Measurements from ENCODE around the gene CUTC. TPM values are rescaled to one million over a fixed set of nuclear protein-coding genes. Genes with fewer than 3 reads are reported as not detected.

The CUTC gene
- total and polyA plus RNA-seq, 4 donors: 10.3 to 23.4 (median 17.3) TPM

DNA sequence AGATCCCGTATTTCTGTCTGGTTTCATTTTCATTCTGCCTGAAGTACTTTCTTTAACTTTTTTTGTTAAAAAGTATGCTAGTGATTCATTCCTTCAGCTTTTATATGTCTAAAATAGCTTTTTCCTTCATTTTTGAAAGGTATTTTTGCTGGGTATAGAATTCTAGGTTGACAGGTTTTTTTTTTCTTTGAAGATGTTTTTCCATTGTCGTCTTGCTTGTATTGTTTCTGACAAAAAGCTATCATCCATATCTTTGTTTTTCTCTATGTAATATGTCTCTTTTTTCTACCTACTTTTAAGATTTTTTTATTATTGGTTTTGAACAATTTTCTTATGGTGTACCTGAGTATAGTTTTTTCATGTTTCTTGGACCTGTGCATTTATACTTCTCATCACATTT, 8.2 kb downstream of the CUTC start:
- DNase-seq (ENCODE audit: low spot score): no peak
- H3K4me1 ChIP-seq (ENCODE audit: control insufficient read depth in 4 of 4, insufficient read depth in 4 of 4, low read length in 3 of 4): peaks cover 0 to 6% (median 4%) of the 10 kb centered on the region in 4 donors
- no peak overlapping the region for H3K4me3 ChIP-seq (ENCODE audit: low read depth in 1 of 3, low read length in 3 of 3)
- H3K27ac ChIP-seq (ENCODE audit: low read depth in 1 of 2, low read length in 2 of 2): no peak overlapping the region
- peaks cover 6 to 71% (median 47%) of the 10 kb centered on the region in 4 donors for H3K36me3 ChIP-seq (ENCODE audit: control insufficient read depth in 4 of 4, insufficient read depth in 3 of 4, low read depth in 1 of 4, low read length in 3 of 4)
- TF ChIP-seq RXRA (IDR thresholded peaks at IDR 0.05): no peak
- no peak for TF ChIP-seq NR2F2 (IDR thresholded peaks at IDR 0.05)
- TF ChIP-seq RAD21 (IDR thresholded peaks at IDR 0.05): no peak
- no peak for TF ChIP-seq FOXA2 (IDR thresholded peaks at IDR 0.05)
- TF ChIP-seq HNF4A (conservative IDR thresholded peaks at IDR 0.05): no peak
- no peak for TF ChIP-seq SP1 (IDR thresholded peaks at IDR 0.05)
- TF ChIP-seq, protein P1, sequence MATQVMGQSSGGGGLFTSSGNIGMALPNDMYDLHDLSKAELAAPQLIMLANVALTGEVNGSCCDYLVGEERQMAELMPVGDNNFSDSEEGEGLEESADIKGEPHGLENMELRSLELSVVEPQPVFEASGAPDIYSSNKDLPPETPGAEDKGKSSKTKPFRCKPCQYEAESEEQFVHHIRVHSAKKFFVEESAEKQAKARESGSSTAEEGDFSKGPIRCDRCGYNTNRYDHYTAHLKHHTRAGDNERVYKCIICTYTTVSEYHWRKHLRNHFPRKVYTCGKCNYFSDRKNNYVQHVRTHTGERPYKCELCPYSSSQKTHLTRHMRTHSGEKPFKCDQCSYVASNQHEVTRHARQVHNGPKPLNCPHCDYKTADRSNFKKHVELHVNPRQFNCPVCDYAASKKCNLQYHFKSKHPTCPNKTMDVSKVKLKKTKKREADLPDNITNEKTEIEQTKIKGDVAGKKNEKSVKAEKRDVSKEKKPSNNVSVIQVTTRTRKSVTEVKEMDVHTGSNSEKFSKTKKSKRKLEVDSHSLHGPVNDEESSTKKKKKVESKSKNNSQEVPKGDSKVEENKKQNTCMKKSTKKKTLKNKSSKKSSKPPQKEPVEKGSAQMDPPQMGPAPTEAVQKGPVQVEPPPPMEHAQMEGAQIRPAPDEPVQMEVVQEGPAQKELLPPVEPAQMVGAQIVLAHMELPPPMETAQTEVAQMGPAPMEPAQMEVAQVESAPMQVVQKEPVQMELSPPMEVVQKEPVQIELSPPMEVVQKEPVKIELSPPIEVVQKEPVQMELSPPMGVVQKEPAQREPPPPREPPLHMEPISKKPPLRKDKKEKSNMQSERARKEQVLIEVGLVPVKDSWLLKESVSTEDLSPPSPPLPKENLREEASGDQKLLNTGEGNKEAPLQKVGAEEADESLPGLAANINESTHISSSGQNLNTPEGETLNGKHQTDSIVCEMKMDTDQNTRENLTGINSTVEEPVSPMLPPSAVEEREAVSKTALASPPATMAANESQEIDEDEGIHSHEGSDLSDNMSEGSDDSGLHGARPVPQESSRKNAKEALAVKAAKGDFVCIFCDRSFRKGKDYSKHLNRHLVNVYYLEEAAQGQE (IDR thresholded peaks at IDR 0.05): no peak
- TF ChIP-seq YY1 (IDR thresholded peaks at IDR 0.05): no peak
- TF ChIP-seq HNF4G (IDR thresholded peaks at IDR 0.05): no peak
- TF ChIP-seq GABPA (IDR thresholded peaks at IDR 0.05 in 1 of 2, conservative IDR thresholded peaks at IDR 0.05 in 1 of 2): no peak
- TF ChIP-seq, protein P2, sequence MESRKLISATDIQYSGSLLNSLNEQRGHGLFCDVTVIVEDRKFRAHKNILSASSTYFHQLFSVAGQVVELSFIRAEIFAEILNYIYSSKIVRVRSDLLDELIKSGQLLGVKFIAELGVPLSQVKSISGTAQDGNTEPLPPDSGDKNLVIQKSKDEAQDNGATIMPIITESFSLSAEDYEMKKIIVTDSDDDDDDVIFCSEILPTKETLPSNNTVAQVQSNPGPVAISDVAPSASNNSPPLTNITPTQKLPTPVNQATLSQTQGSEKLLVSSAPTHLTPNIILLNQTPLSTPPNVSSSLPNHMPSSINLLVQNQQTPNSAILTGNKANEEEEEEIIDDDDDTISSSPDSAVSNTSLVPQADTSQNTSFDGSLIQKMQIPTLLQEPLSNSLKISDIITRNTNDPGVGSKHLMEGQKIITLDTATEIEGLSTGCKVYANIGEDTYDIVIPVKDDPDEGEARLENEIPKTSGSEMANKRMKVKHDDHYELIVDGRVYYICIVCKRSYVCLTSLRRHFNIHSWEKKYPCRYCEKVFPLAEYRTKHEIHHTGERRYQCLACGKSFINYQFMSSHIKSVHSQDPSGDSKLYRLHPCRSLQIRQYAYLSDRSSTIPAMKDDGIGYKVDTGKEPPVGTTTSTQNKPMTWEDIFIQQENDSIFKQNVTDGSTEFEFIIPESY (IDR thresholded peaks at IDR 0.05): no peak
- no peak for TF ChIP-seq JUND (IDR thresholded peaks at IDR 0.05)
- TF ChIP-seq, protein P3, sequence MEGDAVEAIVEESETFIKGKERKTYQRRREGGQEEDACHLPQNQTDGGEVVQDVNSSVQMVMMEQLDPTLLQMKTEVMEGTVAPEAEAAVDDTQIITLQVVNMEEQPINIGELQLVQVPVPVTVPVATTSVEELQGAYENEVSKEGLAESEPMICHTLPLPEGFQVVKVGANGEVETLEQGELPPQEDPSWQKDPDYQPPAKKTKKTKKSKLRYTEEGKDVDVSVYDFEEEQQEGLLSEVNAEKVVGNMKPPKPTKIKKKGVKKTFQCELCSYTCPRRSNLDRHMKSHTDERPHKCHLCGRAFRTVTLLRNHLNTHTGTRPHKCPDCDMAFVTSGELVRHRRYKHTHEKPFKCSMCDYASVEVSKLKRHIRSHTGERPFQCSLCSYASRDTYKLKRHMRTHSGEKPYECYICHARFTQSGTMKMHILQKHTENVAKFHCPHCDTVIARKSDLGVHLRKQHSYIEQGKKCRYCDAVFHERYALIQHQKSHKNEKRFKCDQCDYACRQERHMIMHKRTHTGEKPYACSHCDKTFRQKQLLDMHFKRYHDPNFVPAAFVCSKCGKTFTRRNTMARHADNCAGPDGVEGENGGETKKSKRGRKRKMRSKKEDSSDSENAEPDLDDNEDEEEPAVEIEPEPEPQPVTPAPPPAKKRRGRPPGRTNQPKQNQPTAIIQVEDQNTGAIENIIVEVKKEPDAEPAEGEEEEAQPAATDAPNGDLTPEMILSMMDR (IDR thresholded peaks at IDR 0.05; ENCODE audit: low read depth, low read length, missing input control): no peak
- no peak for TF ChIP-seq EGR1 (IDR thresholded peaks at IDR 0.05; ENCODE audit: low read depth in 2 of 2)
- no peak overlapping the region for H3K9ac ChIP-seq (ENCODE audit: low read depth in 1 of 2, low read length in 2 of 2)
- no peaks in the 10 kb centered on the region for H3K27me3 ChIP-seq (ENCODE audit: control insufficient read depth in 4 of 4, insufficient read depth in 4 of 4, low read length in 3 of 4)
- H3K9me3 ChIP-seq (ENCODE audit: control insufficient read depth in 4 of 4, low read length in 3 of 4): no peaks in the 10 kb centered on the region
- 97% methylated on average over 2 of the region's 2 CpGs for WGBS

DNA sequence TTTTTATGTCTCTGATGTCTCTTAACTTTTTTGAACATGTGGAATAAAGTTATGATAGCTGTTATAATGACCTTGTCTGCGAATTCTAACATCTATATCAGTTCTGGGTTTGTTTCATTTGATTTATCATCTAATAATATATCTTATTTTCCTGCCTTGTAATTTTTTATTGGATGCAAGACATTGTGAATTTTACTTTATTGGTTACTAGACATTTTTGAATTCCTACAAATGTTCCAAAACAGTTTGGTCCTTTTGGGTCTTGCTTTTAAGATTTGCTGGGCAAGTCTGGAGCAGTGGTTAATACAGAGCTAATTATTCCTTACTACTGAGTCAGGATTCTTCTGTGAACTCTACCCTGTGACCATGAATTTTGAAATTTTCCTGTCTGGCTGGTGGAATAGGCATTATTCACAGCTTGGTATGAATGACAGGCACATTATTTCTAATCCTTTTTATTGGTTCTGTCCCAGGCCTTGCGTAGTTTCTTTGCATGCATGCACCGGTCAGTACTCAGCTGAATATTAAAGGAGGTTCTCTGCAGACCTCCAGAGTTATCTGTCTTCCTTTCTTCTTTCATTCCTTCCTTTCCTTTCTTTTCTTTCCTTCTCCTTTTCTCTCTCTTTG, 9.0 kb downstream of the CUTC start:
- TF ChIP-seq RXRA (IDR thresholded peaks at IDR 0.05) (no peak), YY1 (IDR thresholded peaks at IDR 0.05) (no peak), FOXA1 (IDR thresholded peaks at IDR 0.05) (no peak), JUND (IDR thresholded peaks at IDR 0.05) (no peak), HNF4G (IDR thresholded peaks at IDR 0.05) (no peak), RAD21 (IDR thresholded peaks at IDR 0.05) (no peak), TAF1 (conservative IDR thresholded peaks at IDR 0.05) (no peak)
- TF ChIP-seq, protein P3 (IDR thresholded peaks at IDR 0.05; ENCODE audit: low read depth, low read length, missing input control): no peak
- TF ChIP-seq, protein P2 (IDR thresholded peaks at IDR 0.05): no peak
- Histone ChIP-seq H3K4me1 (ENCODE audit: control insufficient read depth in 4 of 4, insufficient read depth in 4 of 4, low read length in 3 of 4) (peaks cover 0 to 6% (median 3%) of the 10 kb centered on the region in 4 donors), H3K9ac (ENCODE audit: low read depth in 1 of 2, low read length in 2 of 2) (no peak overlapping the region), H3K27ac (ENCODE audit: low read depth in 1 of 2, low read length in 2 of 2) (no peak overlapping the region), H3K9me3 (ENCODE audit: control insufficient read depth in 4 of 4, low read length in 3 of 4) (no peaks in the 10 kb centered on the region), H3K36me3 (ENCODE audit: control insufficient read depth in 4 of 4, insufficient read depth in 3 of 4, low read depth in 1 of 4, low read length in 3 of 4) (peaks cover 7 to 75% (median 50%) of the 10 kb centered on the region in 4 donors), H3K4me3 (ENCODE audit: low read depth in 1 of 3, low read length in 3 of 3) (no peak overlapping the region), H3K27me3 (ENCODE audit: control insufficient read depth in 4 of 4, insufficient read depth in 4 of 4, low read length in 3 of 4) (no peaks in the 10 kb centered on the region)
- WGBS: over 99% methylated on average over 3 of the region's 3 CpGs
- DNase-seq (ENCODE audit: low spot score): no peak

Measured in liver (tissue), 9 donors.